Measurements from ENCODE around the gene HMGXB3. TPM values are rescaled to one million over a fixed set of nuclear protein-coding genes. Genes with fewer than 3 reads are reported as not detected.

The HMGXB3 gene
- total and polyA plus RNA-seq, 2 of the 13 experiments (the other 11 are each of a cell fraction or from before 2014, with no cell fraction given): 18.8 to 23.8 TPM

GRCh38 chr5:150000256-150000989 is at the start of gene HMGXB3, which contains the start of gene TIGD6 (continued):
- TF ChIP-seq, protein P1, sequence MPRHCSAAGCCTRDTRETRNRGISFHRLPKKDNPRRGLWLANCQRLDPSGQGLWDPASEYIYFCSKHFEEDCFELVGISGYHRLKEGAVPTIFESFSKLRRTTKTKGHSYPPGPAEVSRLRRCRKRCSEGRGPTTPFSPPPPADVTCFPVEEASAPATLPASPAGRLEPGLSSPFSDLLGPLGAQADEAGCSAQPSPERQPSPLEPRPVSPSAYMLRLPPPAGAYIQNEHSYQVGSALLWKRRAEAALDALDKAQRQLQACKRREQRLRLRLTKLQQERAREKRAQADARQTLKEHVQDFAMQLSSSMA (CRISPR knock-in tag; IDR thresholded peaks at IDR 0.05): peak; percentile 92
- TF ChIP-seq CC2D1A (CRISPR knock-in tag; IDR thresholded peaks at IDR 0.05) (no peak), TOPORS (CRISPR knock-in tag; IDR thresholded peaks at IDR 0.05) (peak; percentile 70; the same call in 1 of the 2 replicates), ZNF34 (CRISPR knock-in tag; IDR thresholded peaks at IDR 0.05; ENCODE audit: borderline replicate concordance) (peak; percentile 62), ZNF44 (CRISPR knock-in tag; IDR thresholded peaks at IDR 0.05) (no peak; the same call in 1 of the 2 replicates), NCOA5 (CRISPR knock-in tag; IDR thresholded peaks at IDR 0.05) (no peak), ZNF12 (CRISPR knock-in tag; IDR thresholded peaks at IDR 0.05) (no peak), JUND (CRISPR knock-in tag; IDR thresholded peaks at IDR 0.05) (no peak), ZNF230 (CRISPR knock-in tag; IDR thresholded peaks at IDR 0.05) (no peak), MTA3 (CRISPR knock-in tag; IDR thresholded peaks at IDR 0.05) (no peak; the same call in 1 of the 2 replicates), ZNF598 (CRISPR knock-in tag; IDR thresholded peaks at IDR 0.05; ENCODE audit: borderline replicate concordance) (no peak; the same call in 1 of the 2 replicates), ELF1 (CRISPR knock-in tag; IDR thresholded peaks at IDR 0.05) (peak; percentile 91), ZIK1 (CRISPR knock-in tag; IDR thresholded peaks at IDR 0.05; ENCODE audit: borderline replicate concordance, low read depth) (peak; percentile 92; the same call in 1 of the 2 replicates), JUNB (CRISPR knock-in tag; IDR thresholded peaks at IDR 0.05; ENCODE audit: borderline replicate concordance) (no peak), TBX3 (IDR thresholded peaks at IDR 0.05; ENCODE audit: borderline replicate concordance) (no peak), ZNF24 (IDR thresholded peaks at IDR 0.05) (no peak), SALL1 (CRISPR knock-in tag; IDR thresholded peaks at IDR 0.05) (peak; percentile 89), ZNF280D (CRISPR knock-in tag; IDR thresholded peaks at IDR 0.05) (peak; percentile 88), ZNF30 (CRISPR knock-in tag; IDR thresholded peaks at IDR 0.05) (no peak), UBTF (CRISPR knock-in tag; IDR thresholded peaks at IDR 0.05) (peak; percentile 98), ZSCAN20 (CRISPR knock-in tag; IDR thresholded peaks at IDR 0.05; ENCODE audit: borderline replicate concordance) (no peak), SIX4 (CRISPR knock-in tag; IDR thresholded peaks at IDR 0.05) (peak; percentile 33; the same call in 1 of the 2 replicates), NR1H2 (CRISPR knock-in tag; IDR thresholded peaks at IDR 0.05; ENCODE audit: borderline replicate concordance, low read depth) (no peak), ZNF333 (CRISPR knock-in tag; IDR thresholded peaks at IDR 0.05; ENCODE audit: borderline replicate concordance) (peak; percentile 39; the same call in 1 of the 2 replicates)
